ENCODE measurements around the gene RRN3. TPM values are rescaled to one million over a fixed set of nuclear protein-coding genes. Genes with fewer than 3 reads are reported as not detected.

RRN3 gene
- total and polyA plus RNA-seq, 9 of the 15 experiments (the other 6 are each of a cell fraction or from before 2014, with no cell fraction given) = 22.2 to 49.5 (median 28.4) TPM

DNA sequence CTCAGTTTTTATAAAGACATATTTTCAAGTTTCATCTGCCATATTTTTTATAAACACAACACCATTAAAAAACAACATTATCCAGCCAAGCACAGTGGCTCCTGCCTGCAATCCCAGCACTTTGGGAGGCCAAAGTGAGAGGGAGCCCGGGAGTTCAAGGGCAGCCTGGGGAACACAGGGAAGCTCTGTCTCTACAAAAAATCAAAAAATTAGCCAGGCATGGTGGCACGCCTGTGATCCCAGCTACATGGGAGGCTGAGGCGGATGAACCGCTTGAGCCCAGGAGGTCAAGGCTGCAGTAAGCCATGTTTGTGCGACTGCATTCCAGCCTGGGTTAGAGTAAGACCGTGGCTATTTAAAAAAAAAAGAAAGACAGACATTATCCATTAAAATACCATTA is 21.0 kb downstream of the RRN3 start (continued):
- TF ChIP-seq, protein P1, sequence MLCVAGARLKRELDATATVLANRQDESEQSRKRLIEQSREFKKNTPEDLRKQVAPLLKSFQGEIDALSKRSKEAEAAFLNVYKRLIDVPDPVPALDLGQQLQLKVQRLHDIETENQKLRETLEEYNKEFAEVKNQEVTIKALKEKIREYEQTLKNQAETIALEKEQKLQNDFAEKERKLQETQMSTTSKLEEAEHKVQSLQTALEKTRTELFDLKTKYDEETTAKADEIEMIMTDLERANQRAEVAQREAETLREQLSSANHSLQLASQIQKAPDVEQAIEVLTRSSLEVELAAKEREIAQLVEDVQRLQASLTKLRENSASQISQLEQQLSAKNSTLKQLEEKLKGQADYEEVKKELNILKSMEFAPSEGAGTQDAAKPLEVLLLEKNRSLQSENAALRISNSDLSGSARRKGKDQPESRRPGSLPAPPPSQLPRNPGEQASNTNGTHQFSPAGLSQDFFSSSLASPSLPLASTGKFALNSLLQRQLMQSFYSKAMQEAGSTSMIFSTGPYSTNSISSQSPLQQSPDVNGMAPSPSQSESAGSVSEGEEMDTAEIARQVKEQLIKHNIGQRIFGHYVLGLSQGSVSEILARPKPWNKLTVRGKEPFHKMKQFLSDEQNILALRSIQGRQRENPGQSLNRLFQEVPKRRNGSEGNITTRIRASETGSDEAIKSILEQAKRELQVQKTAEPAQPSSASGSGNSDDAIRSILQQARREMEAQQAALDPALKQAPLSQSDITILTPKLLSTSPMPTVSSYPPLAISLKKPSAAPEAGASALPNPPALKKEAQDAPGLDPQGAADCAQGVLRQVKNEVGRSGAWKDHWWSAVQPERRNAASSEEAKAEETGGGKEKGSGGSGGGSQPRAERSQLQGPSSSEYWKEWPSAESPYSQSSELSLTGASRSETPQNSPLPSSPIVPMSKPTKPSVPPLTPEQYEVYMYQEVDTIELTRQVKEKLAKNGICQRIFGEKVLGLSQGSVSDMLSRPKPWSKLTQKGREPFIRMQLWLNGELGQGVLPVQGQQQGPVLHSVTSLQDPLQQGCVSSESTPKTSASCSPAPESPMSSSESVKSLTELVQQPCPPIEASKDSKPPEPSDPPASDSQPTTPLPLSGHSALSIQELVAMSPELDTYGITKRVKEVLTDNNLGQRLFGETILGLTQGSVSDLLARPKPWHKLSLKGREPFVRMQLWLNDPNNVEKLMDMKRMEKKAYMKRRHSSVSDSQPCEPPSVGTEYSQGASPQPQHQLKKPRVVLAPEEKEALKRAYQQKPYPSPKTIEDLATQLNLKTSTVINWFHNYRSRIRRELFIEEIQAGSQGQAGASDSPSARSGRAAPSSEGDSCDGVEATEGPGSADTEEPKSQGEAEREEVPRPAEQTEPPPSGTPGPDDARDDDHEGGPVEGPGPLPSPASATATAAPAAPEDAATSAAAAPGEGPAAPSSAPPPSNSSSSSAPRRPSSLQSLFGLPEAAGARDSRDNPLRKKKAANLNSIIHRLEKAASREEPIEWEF (CRISPR knock-in tag; IDR thresholded peaks at IDR 0.05) = no peak
- TF ChIP-seq STAT5B (CRISPR knock-in tag; IDR thresholded peaks at IDR 0.05) = no peak
- no peak for TF ChIP-seq SIN3A (IDR thresholded peaks at IDR 0.05; ENCODE audit: borderline replicate concordance in 2 of 2, control insufficient read depth in 1 of 2, low read depth in 2 of 2, low read length in 2 of 2)
- no peak for TF ChIP-seq LARP7 (IDR thresholded peaks at IDR 0.05)
- TF ChIP-seq, protein P2, sequence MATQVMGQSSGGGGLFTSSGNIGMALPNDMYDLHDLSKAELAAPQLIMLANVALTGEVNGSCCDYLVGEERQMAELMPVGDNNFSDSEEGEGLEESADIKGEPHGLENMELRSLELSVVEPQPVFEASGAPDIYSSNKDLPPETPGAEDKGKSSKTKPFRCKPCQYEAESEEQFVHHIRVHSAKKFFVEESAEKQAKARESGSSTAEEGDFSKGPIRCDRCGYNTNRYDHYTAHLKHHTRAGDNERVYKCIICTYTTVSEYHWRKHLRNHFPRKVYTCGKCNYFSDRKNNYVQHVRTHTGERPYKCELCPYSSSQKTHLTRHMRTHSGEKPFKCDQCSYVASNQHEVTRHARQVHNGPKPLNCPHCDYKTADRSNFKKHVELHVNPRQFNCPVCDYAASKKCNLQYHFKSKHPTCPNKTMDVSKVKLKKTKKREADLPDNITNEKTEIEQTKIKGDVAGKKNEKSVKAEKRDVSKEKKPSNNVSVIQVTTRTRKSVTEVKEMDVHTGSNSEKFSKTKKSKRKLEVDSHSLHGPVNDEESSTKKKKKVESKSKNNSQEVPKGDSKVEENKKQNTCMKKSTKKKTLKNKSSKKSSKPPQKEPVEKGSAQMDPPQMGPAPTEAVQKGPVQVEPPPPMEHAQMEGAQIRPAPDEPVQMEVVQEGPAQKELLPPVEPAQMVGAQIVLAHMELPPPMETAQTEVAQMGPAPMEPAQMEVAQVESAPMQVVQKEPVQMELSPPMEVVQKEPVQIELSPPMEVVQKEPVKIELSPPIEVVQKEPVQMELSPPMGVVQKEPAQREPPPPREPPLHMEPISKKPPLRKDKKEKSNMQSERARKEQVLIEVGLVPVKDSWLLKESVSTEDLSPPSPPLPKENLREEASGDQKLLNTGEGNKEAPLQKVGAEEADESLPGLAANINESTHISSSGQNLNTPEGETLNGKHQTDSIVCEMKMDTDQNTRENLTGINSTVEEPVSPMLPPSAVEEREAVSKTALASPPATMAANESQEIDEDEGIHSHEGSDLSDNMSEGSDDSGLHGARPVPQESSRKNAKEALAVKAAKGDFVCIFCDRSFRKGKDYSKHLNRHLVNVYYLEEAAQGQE (IDR thresholded peaks at IDR 0.05; ENCODE audit: borderline replicate concordance) = no peak
- TF ChIP-seq, protein P2 (CRISPR knock-in tag; IDR thresholded peaks at IDR 0.05; ENCODE audit: low read depth) = no peak
